ENCODE data around the gene ZNF549. TPM values are rescaled to one million over a fixed set of nuclear protein-coding genes. Genes with fewer than 3 reads are reported as not detected.

ZNF549 gene
- 3.1 and 3.5 TPM in 2 replicates for total RNA-seq
- polyA plus RNA-seq, result 1.1 and 1.4 TPM in 2 replicates
- polyA plus RNA-seq (2011; cell fraction: cytosol; rRNA removed), result 1.3 and 1.6 TPM in 2 replicates
- polyA plus RNA-seq (2011; cell fraction: nucleus; rRNA removed), result 2.6 and 2.7 TPM in 2 replicates
- 1.9 and 2.0 TPM in 2 replicates for polyA plus RNA-seq (2012)
- polyA minus RNA-seq, result 3.0 and 4.5 TPM in 2 replicates
- polyA minus RNA-seq (2011; cell fraction: cytosol; rRNA and poly(A)+ RNA removed), result not detected
- 2.7 and 2.9 TPM in 2 replicates for polyA minus RNA-seq (2011; cell fraction: nucleus; rRNA and poly(A)+ RNA removed)
- Bru-seq, nascent RNA, result percentile 48 among the genes with signal in this experiment
- percentile 49 among the genes with signal in this experiment for BruChase-seq, experiment 1, labeled RNA remaining after a 6-hour chase
- percentile 58 among the genes with signal in this experiment for BruChase-seq, experiment 2, labeled RNA remaining after a 2-hour chase
- long read RNA-seq, full-length matches to known transcripts, result 4 of 7 reads
- long read RNA-seq, partial matches to known transcripts, result 0 of 7 reads
- long read RNA-seq, other reads (novel, unspliced or antisense), result 3 of 7 reads

DNA sequence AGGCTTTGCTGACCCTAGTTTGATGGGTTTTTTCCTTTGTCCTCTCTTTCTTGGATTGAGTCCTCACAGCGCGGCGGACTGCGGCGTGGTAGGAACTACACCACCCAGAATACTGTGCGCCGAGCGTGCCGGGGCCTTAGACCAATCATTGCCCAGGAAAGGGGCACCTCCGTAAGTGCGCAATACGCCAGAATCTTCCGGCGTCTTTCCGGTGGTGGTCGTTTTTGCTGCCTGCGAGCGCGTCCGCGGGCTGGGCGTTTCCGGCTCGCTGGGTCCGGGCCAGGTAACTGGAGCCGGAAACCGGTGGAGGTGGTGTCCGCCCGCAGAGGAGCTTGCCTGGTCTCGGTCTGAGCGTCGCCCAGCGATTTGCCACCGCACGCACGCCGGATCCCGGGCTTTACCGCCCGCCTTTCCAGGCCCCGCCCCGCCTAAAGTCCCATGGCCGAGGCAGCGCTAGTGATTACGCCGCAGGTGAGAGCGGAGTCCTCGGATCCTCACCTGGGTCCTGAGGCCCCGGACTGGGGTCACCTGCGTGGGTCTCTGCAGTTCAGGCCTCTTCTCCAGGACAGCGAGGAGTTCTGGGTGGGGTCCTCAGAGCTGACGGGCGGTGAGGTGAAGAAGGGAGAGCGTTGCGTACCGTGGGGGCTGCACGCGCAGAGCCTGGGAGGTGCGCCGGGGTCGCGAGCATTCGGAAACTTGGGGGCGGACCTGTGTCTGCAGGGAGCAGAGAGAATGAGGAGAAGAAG is at the start of gene ZNF549:
Gene ZNF549 (plus strand): TSS at position 221 of the 746 bp plus-strand sequence. CDS start 218 bp downstream, at position 439.
- H3K4me2 ChIP-seq (ENCODE audit: insufficient read depth, low read length), result peak within 1 kb of the TSS; percentile 37
- dilution Hi-C loops (cut with MboI; ENCODE audit: extremely low pct_ligation_motif_present, low sequenced_read_pairs), result no loop called here
- no peak for TF ChIP-seq EZH2 (IDR thresholded peaks at IDR 0.05; ENCODE audit: borderline replicate concordance, low read depth, low read length, severe bottlenecking)
- TF ChIP-seq POLR2AphosphoS5 (IDR thresholded peaks at IDR 0.05; ENCODE audit: insufficient read depth, low read depth, low read length), result no peak
- TF ChIP-seq POLR2A (IDR thresholded peaks at IDR 0.05; ENCODE audit: low read depth, low read length), result no peak
- no peak for TF ChIP-seq JUN (IDR thresholded peaks at IDR 0.05; ENCODE audit: borderline replicate concordance, insufficient read depth, insufficient read length, low read depth)
- TF ChIP-seq MAX (IDR thresholded peaks at IDR 0.05; ENCODE audit: insufficient read depth, insufficient read length), result no peak
- no peak for TF ChIP-seq MYC (IDR thresholded peaks at IDR 0.05; ENCODE audit: low read depth, low read length)
- TF ChIP-seq, protein P1, sequence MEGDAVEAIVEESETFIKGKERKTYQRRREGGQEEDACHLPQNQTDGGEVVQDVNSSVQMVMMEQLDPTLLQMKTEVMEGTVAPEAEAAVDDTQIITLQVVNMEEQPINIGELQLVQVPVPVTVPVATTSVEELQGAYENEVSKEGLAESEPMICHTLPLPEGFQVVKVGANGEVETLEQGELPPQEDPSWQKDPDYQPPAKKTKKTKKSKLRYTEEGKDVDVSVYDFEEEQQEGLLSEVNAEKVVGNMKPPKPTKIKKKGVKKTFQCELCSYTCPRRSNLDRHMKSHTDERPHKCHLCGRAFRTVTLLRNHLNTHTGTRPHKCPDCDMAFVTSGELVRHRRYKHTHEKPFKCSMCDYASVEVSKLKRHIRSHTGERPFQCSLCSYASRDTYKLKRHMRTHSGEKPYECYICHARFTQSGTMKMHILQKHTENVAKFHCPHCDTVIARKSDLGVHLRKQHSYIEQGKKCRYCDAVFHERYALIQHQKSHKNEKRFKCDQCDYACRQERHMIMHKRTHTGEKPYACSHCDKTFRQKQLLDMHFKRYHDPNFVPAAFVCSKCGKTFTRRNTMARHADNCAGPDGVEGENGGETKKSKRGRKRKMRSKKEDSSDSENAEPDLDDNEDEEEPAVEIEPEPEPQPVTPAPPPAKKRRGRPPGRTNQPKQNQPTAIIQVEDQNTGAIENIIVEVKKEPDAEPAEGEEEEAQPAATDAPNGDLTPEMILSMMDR (IDR thresholded peaks at IDR 0.05; ENCODE audit: extremely low read depth in 1 of 2, insufficient read depth in 1 of 2, low read depth in 1 of 2, low read length in 2 of 2), result no peak
- no peak for TF ChIP-seq GATA2 (IDR thresholded peaks at IDR 0.05; ENCODE audit: insufficient read depth, insufficient read length, low read depth, low read length)
- TF ChIP-seq FOS (IDR thresholded peaks at IDR 0.05; ENCODE audit: borderline replicate concordance, insufficient read depth, low read length), result no peak
- H3K79me2 ChIP-seq (ENCODE audit: control insufficient read depth, insufficient read depth, low read length), result no peaks in the 10 kb centered on the region
- ChIA-PET POLR2A (interaction anchor here (1.3 kb wide), 1 partner anchor 28 kb away, joined by 4 read pairs; the partner anchor contains the start of gene ZNF773), CTCF (no interaction called here)
- FAIRE-seq (peak; percentile 93), DNase-seq (ENCODE audit: low read depth, low spot score) (peak; percentile 86)
- intact Hi-C loops (cut with micrococcal nuclease), result loop anchor here (2.0 to 5.0 kb wide), 2 partner anchors 29 to 50 kb away; partner anchors contain the start of genes ZNF416 and ZNF773
- TSS peak; percentile 69 for BruUV-seq (replicated peaks)
- H3K27ac ChIP-seq (ENCODE audit: insufficient read depth, low read depth, low read length), result peak within 1 kb of the TSS; percentile 7
- peak within 1 kb of the TSS; percentile 41 for H3K9ac ChIP-seq (replicated peaks; ENCODE audit: extremely low read depth, insufficient read depth, low read length)
- no peaks in the 10 kb centered on the region for H3K9me3 ChIP-seq (replicated peaks; ENCODE audit: control insufficient read depth, insufficient read depth, low read length)
- H3K4me1 ChIP-seq (ENCODE audit: control insufficient read depth, extremely low read depth, insufficient read depth, low read length), result peaks cover 3% of the 10 kb centered on the region
- H3K9me1 ChIP-seq (replicated peaks; ENCODE audit: control insufficient read depth, extremely low read depth, insufficient read depth, low read length), result no peaks in the 10 kb centered on the region
- H2AFZ ChIP-seq (ENCODE audit: low read depth, low read length), result peak within 1 kb of the TSS; percentile 92
- H3K27me3 ChIP-seq (ENCODE audit: control insufficient read depth in 2 of 2, insufficient read depth in 2 of 2, low read length in 2 of 2), result no peaks in the 10 kb centered on the region
- peak within 1 kb of the TSS; percentile 47 to 69 (median 63) for H3K4me3 ChIP-seq (replicated peaks in 1 of 3; ENCODE audit: insufficient read depth in 1 of 3, low read depth in 1 of 3, low read length in 3 of 3)
- peaks cover 0 to 3% of the 10 kb centered on the region in 2 experiments for H3K36me3 ChIP-seq (ENCODE audit: control insufficient read depth in 2 of 2, extremely low read depth in 1 of 2, insufficient read depth in 2 of 2, low read length in 2 of 2)
- no peaks in the 10 kb centered on the region for H4K20me1 ChIP-seq (replicated peaks; ENCODE audit: control insufficient read depth, extremely low read depth, insufficient read depth, low read length)
